HEK293 (cell line): ENCODE data around the gene PTPRF.

Experiments used
- CTCF ChIA-PET: fragments of 350-600 bp; formaldehyde crosslinking; extraction: SDS; loops from one replicate; lab custom pipeline; 2021; ENCODE audit warnings: antibody characterized with exemption; lab: Yijun Ruan, JAX
- POLR2A ChIA-PET: fragments of 300-600 bp; formaldehyde crosslinking; extraction: SDS; loops from one replicate; lab custom pipeline; 2020; ENCODE audit warnings: antibody characterized with exemption, inconsistent platforms; lab: Yijun Ruan, JAX
- H3K27ac ChIP-seq: fragments of 200-500 bp; sonication (Bioruptor generic); 2 replicates; pipeline ENCODE4 v1.5.1; 2014; ENCODE audit warnings: low read depth, low read length, control low read depth, inconsistent platforms; ENCODE audit errors: extremely low read depth
- H3K36me3 ChIP-seq, 2 experiments: fragments of 200-500 bp in 1 of 2; sonication (Bioruptor generic) in 1 of 2; 1 replicate in 1 of 2; 2 replicates in 1 of 2; pipeline ENCODE4 v1.5.1; 2014 to 2017; ENCODE audit warnings: inconsistent platforms in 2 of 2, low read length in 2 of 2; ENCODE audit not compliant: control insufficient read depth in 2 of 2, insufficient read depth in 1 of 2
- H3K4me1 ChIP-seq: fragments of 200-500 bp; sonication (Bioruptor generic); 2 replicates; pipeline ENCODE4 v1.5.1; 2014; ENCODE audit warnings: mild to moderate bottlenecking, low read length, inconsistent platforms; ENCODE audit not compliant: control insufficient read depth, insufficient read depth
- H3K4me3 ChIP-seq: 2 replicates; pipeline ENCODE4 v1.5.1; 2011; ENCODE audit warnings: low read depth, mild to moderate bottlenecking, control low read depth, low read length, moderate library complexity
- H3K9me3 ChIP-seq: fragments of 200-500 bp; sonication (Bioruptor generic); 2 replicates; pipeline ENCODE4 v1.5.1; 2014; ENCODE audit warnings: low read depth, low read length, inconsistent platforms; ENCODE audit not compliant: control insufficient read depth, insufficient read depth
- BCL11A ChIP-seq: fragments of 450-650 bp; formaldehyde crosslinking; IDR thresholded peaks from 2 replicates; pipeline ENCODE4 v1.5.1; 2016; ENCODE audit warnings: low read depth, missing biosample characterization, missing genetic modification characterization
- KLF9 ChIP-seq: fragments of 450-650 bp; formaldehyde crosslinking; IDR thresholded peaks from 2 replicates; pipeline ENCODE4 v1.5.1; 2016; ENCODE audit warnings: missing biosample characterization, missing genetic modification characterization, low read depth
- PBX3 ChIP-seq: sonication (generic); formaldehyde crosslinking; IDR thresholded peaks from 2 replicates; pipeline ENCODE4 v1.8.1; 2022; ENCODE audit warnings: mild to moderate bottlenecking, moderate library complexity, missing genetic modification reagents
- PRDM1 ChIP-seq: fragments of 450-650 bp; formaldehyde crosslinking; IDR thresholded peaks from 2 replicates; pipeline ENCODE4; 2016; ENCODE audit warnings: missing biosample characterization, missing genetic modification characterization
- PRDM6 ChIP-seq: fragments of 450-650 bp; formaldehyde crosslinking; IDR thresholded peaks from 2 replicates; pipeline ENCODE4 v1.5.1; 2017; ENCODE audit warnings: missing biosample characterization, missing genetic modification characterization
- REPIN1 ChIP-seq: fragments of 450-650 bp; formaldehyde crosslinking; IDR thresholded peaks from 2 replicates; pipeline ENCODE4 v1.5.1; 2017; ENCODE audit warnings: missing biosample characterization, missing genetic modification characterization, low read depth
- WT1 ChIP-seq: fragments of 450-650 bp; formaldehyde crosslinking; IDR thresholded peaks from 2 replicates; pipeline ENCODE4 v1.5.1; 2016; ENCODE audit warnings: missing biosample characterization, missing genetic modification characterization
- ZBTB17 ChIP-seq: fragments of 450-650 bp; formaldehyde crosslinking; IDR thresholded peaks from 2 replicates; pipeline ENCODE4 v1.5.1; 2016; ENCODE audit warnings: missing biosample characterization, missing genetic modification characterization
- ZFP69B ChIP-seq: fragments of 450-650 bp; formaldehyde crosslinking; IDR thresholded peaks from 2 replicates; pipeline ENCODE4 v1.5.1; 2016; ENCODE audit warnings: missing biosample characterization, missing genetic modification characterization
- ZNF169 ChIP-seq: fragments of 450-650 bp; formaldehyde crosslinking; IDR thresholded peaks from 2 replicates; pipeline ENCODE4 v1.5.1; 2016; ENCODE audit warnings: missing biosample characterization, missing genetic modification characterization
- ZNF19 ChIP-seq: fragments of 450-650 bp; formaldehyde crosslinking; IDR thresholded peaks from 2 replicates; pipeline ENCODE4; 2016; ENCODE audit warnings: missing biosample characterization, missing genetic modification characterization, low read depth
- ZNF211 ChIP-seq: fragments of 450-650 bp; formaldehyde crosslinking; IDR thresholded peaks from 2 replicates; pipeline ENCODE4 v1.5.1; 2016; ENCODE audit warnings: low read depth, missing biosample characterization, missing genetic modification characterization
- ZNF24 ChIP-seq: fragments of 450-650 bp; formaldehyde crosslinking; IDR thresholded peaks from 2 replicates; pipeline ENCODE4 v1.5.1; 2016; ENCODE audit warnings: missing biosample characterization, missing genetic modification characterization
- ZNF324 ChIP-seq: fragments of 450-650 bp; formaldehyde crosslinking; IDR thresholded peaks from 2 replicates; pipeline ENCODE4 v1.5.1; 2016; ENCODE audit warnings: missing biosample characterization, missing genetic modification characterization
- ZNF341 ChIP-seq: fragments of 450-650 bp; formaldehyde crosslinking; IDR thresholded peaks from 2 replicates; pipeline ENCODE4; 2016; ENCODE audit warnings: low read depth, missing biosample characterization, missing genetic modification characterization
- ZNF366 ChIP-seq: fragments of 450-650 bp; formaldehyde crosslinking; conservative IDR thresholded peaks from 2 replicates; pipeline ENCODE4 v1.5.1; 2016; ENCODE audit warnings: missing biosample characterization, missing genetic modification characterization
- ZNF394 ChIP-seq: fragments of 450-650 bp; formaldehyde crosslinking; IDR thresholded peaks from 2 replicates; pipeline ENCODE4 v1.5.1; 2016; ENCODE audit warnings: missing biosample characterization, missing genetic modification characterization, mild to moderate bottlenecking, moderate library complexity, borderline replicate concordance
- ZNF449 ChIP-seq: fragments of 450-650 bp; formaldehyde crosslinking; IDR thresholded peaks from 2 replicates; pipeline ENCODE4 v1.5.1; 2017; ENCODE audit warnings: missing biosample characterization, mild to moderate bottlenecking, missing genetic modification characterization, moderate library complexity
- ZNF529 ChIP-seq: fragments of 450-650 bp; formaldehyde crosslinking; IDR thresholded peaks from 2 replicates; pipeline ENCODE4 v1.5.1; 2017; ENCODE audit warnings: missing genetic modification characterization, missing biosample characterization; ENCODE audit not compliant: insufficient replicate concordance
- ZNF548 ChIP-seq: fragments of 450-650 bp; formaldehyde crosslinking; IDR thresholded peaks from 2 replicates; pipeline ENCODE4 v1.5.1; 2016; ENCODE audit warnings: missing biosample characterization, missing genetic modification characterization
- ZNF624 ChIP-seq: fragments of 450-650 bp; formaldehyde crosslinking; IDR thresholded peaks from 2 replicates; pipeline ENCODE4 v1.5.1; 2017; ENCODE audit warnings: missing biosample characterization, missing genetic modification characterization
- ZNF843 ChIP-seq: fragments of 450-650 bp; formaldehyde crosslinking; IDR thresholded peaks from 2 replicates; pipeline ENCODE4 v1.5.1; 2016; ENCODE audit warnings: missing biosample characterization, missing genetic modification characterization

The PTPRF gene

GRCh38 chr1:43610339-43610738 lies 79.7 kb downstream of the PTPRF start:
- Histone ChIP-seq H3K9me3 (no peaks in the 10 kb centered on the region), H3K4me1 (no peaks in the 10 kb centered on the region), H3K27ac (no peak overlapping the region), H3K4me3 (no peak overlapping the region), H3K36me3 (peaks cover 5 to 86% of the 10 kb centered on the region in 2 experiments; a peak in 2 of 3 replicates)
- TF ChIP-seq ZNF24 (tag by site-specific recombination) (no peak), ZNF394 (tag by site-specific recombination) (no peak), ZNF366 (no peak), BCL11A (no peak), ZNF19 (tag by site-specific recombination) (no peak), ZNF548 (tag by site-specific recombination) (no peak), PRDM6 (no peak)
- POLR2A ChIA-PET = interaction anchor here (0.6 kb wide), 1 partner anchor 247 kb away, joined by 3 read pairs; no protein-coding TSS in a partner anchor
- CTCF ChIA-PET = interaction anchor here (0.6 kb wide), 2 partner anchors 14 to 325 kb away, joined by 3 to 4 read pairs; no protein-coding TSS in a partner anchor

GRCh38 chr1:43611950-43612349 lies 81.3 kb downstream of the PTPRF start:
- H3K36me3 ChIP-seq = peaks cover 5 to 83% of the 10 kb centered on the region in 2 experiments; a peak in 2 of 3 replicates
- CTCF ChIA-PET = no interaction called here
- H3K27ac ChIP-seq = no peak overlapping the region
- no peaks in the 10 kb centered on the region for H3K9me3 ChIP-seq
- TF ChIP-seq ZNF843 (tag by site-specific recombination) (no peak), PBX3 (CRISPR knock-in tag) (no peak), ZNF211 (tag by site-specific recombination) (no peak), REPIN1 (tag by site-specific recombination) (no peak), ZBTB17 (tag by site-specific recombination) (0 out of 2 replicates have a peak, but pooled peaks have one; percentile 16), WT1 (tag by site-specific recombination) (no peak), KLF9 (tag by site-specific recombination) (no peak), ZNF169 (tag by site-specific recombination) (no peak)
- no peaks in the 10 kb centered on the region for H3K4me1 ChIP-seq
- H3K4me3 ChIP-seq = no peak overlapping the region
- POLR2A ChIA-PET = no interaction called here

- no peak for TF ChIP-seq ZFP69B (tag by site-specific recombination)
- TF ChIP-seq ZNF529 (tag by site-specific recombination) = no peak
- no peak for TF ChIP-seq ZNF341 (tag by site-specific recombination)
- no peak for TF ChIP-seq BCL11A
- TF ChIP-seq ZNF548 (tag by site-specific recombination) = no peak
- TF ChIP-seq ZNF394 (tag by site-specific recombination) = no peak
- TF ChIP-seq ZNF449 = no peak
- TF ChIP-seq ZNF324 (tag by site-specific recombination) = no peak
- TF ChIP-seq PRDM1 (tag by site-specific recombination) = no peak
- no peak for TF ChIP-seq ZNF624
- CTCF ChIA-PET = no interaction called here
- H3K9me3 ChIP-seq = no peaks in the 10 kb centered on the region
- H3K27ac ChIP-seq = no peak overlapping the region
- POLR2A ChIA-PET = no interaction called here
- peaks cover 5 to 83% of the 10 kb centered on the region in 2 experiments; a peak in 2 of 3 replicates for H3K36me3 ChIP-seq
- H3K4me3 ChIP-seq = no peak overlapping the region
- H3K4me1 ChIP-seq = no peaks in the 10 kb centered on the region
Measured at GRCh38 chr1:43612406-43612805, 81.7 kb downstream of the PTPRF start.
